ENCODE results near the gene RPL18A. TPM values are rescaled to one million over a fixed set of nuclear protein-coding genes. Genes with fewer than 3 reads are reported as not detected.

Gene RPL18A
- total RNA-seq, 1 experiment from 2014 or later, result 2,837 TPM

DNA sequence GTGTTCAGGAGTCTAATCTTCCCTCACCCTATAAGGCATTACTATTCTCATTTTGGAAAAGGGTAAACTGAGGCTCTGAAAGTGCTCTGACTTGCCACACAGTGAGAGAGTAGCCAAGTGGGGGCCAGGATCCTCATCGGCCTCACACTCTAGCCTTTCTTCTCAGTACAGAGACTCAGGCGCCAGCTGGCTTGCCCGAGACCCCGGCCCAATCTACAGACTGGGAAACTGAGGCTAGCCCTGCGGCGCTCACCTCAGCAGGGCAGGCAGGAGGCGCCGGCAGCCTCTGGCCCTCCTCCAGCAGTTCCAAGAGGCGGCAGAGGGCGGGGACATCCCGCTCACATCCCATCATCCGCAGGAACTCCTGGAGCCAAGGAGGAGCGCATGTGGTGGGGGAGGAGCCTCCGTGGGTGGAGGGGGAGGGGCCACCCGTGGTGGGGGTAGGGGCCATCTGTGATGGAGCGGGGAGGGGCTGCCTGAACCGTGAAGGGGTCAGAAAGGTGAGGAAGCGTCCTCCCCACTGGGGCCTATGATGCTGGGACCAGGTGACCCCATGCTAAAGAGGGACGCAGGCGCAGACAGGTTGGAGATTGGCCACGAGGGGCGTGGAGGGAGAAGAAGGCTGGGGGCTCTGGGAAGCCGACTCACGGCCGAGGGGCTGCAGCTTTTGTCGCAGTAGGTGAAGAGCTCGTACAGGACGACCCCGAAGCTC is 29.7 kb upstream of the RPL18A start:
- no peak overlapping the region for H3T11ph ChIP-seq (ENCODE audit: low read length)
- no peak overlapping the region for H2BK120ac ChIP-seq (ENCODE audit: low read depth, low read length, poor library complexity, severe bottlenecking)
- H3K18ac ChIP-seq (ENCODE audit: insufficient read length, low read depth, low read length), result peak overlapping the region; percentile 37
- no peak overlapping the region for H2AK5ac ChIP-seq (ENCODE audit: insufficient read length, low read length)
- no peaks in the 10 kb centered on the region for H4K20me1 ChIP-seq (ENCODE audit: control insufficient read depth, insufficient read depth, insufficient read length)
- no peaks in the 10 kb centered on the region for H3K79me1 ChIP-seq (ENCODE audit: insufficient read depth, low read depth, low read length, poor library complexity, severe bottlenecking)
- H3K27ac ChIP-seq (ENCODE audit: insufficient read length, low read depth, low read length), result peak overlapping the region; percentile 29
- no peaks in the 10 kb centered on the region for H3K9me3 ChIP-seq (ENCODE audit: control insufficient read depth, low read depth, low read length)
- no peak overlapping the region for H2BK12ac ChIP-seq (ENCODE audit: insufficient read length, low read depth, low read length)
- H3K79me2 ChIP-seq (ENCODE audit: insufficient read depth, low read length), result no peaks in the 10 kb centered on the region
- no CpG with 5 or more reads among the region's 29 CpGs for WGBS (ENCODE audit: extremely low coverage, insufficient read length, low lambda C conversion rate)
- no peak overlapping the region for H3K23ac ChIP-seq (ENCODE audit: insufficient read length, low read depth, low read length)
- TF ChIP-seq CTCF (conservative IDR thresholded peaks at IDR 0.05), result peak; percentile 13; the same call in 1 of the 3 replicates
- Mint-ChIP-seq H3K27me3 (ENCODE audit: low read depth) (peaks cover 8% of the 10 kb centered on the region), H3K9me3 (no peaks in the 10 kb centered on the region; a peak in 1 of 5 replicates), H3K27ac (peak overlapping the region; percentile 94 to 99 (median 99)), H3K4me3 (peak overlapping the region; percentile 74 to 93), H3K36me3 (ENCODE audit: insufficient read depth in 1 of 3, low read depth in 3 of 3) (no peaks in the 10 kb centered on the region; a peak in 1 of 7 replicates), H3K4me1 (peaks cover 6 to 23% of the 10 kb centered on the region in 2 experiments)
- peak; percentile 97 for DNase-seq
- H3K27me3 ChIP-seq (ENCODE audit: insufficient read depth, low read length), result no peaks in the 10 kb centered on the region
- H3K23me2 ChIP-seq (ENCODE audit: insufficient read length, low read depth, low read length, poor library complexity, severe bottlenecking), result peaks cover 8% of the 10 kb centered on the region
- H2BK20ac ChIP-seq (ENCODE audit: low read depth, low read length, poor library complexity, severe bottlenecking), result no peak overlapping the region
- H2BK15ac ChIP-seq (ENCODE audit: low read depth, low read length), result no peak overlapping the region
- H4K5ac ChIP-seq (ENCODE audit: insufficient read length, low read depth, low read length), result no peak overlapping the region
- H2BK5ac ChIP-seq (ENCODE audit: insufficient read length, low read length), result no peak overlapping the region
- no peak overlapping the region for H4K91ac ChIP-seq (ENCODE audit: insufficient read length, low read depth, low read length)
- peak overlapping the region; percentile 41 for H2AFZ ChIP-seq (ENCODE audit: low read length)
- no peaks in the 10 kb centered on the region for H3K4me1 ChIP-seq (ENCODE audit: insufficient read depth, low read length)
- no peak overlapping the region for H3K56ac ChIP-seq (ENCODE audit: insufficient read length, low read depth, low read length)
- H4K8ac ChIP-seq (replicated peaks; ENCODE audit: insufficient read length, low read depth, low read length), result no peak overlapping the region
- peak overlapping the region; percentile 66 for H3K4me2 ChIP-seq (ENCODE audit: insufficient read depth, insufficient read length, low read length)
- no peak overlapping the region for H3K4ac ChIP-seq (ENCODE audit: low read depth, low read length)
- H3K14ac ChIP-seq (ENCODE audit: insufficient read depth, low read length), result peak overlapping the region; percentile 62; the same call in 1 of the 2 replicates
- no peak overlapping the region for H3K9ac ChIP-seq (ENCODE audit: extremely low read depth, insufficient read length, low read length)

All from H9 (cell line).